HG03575 (cell line): ENCODE measurements around the gene NLRP6.
"Not testable (repeated sequence)": the region's sequence is repeated elsewhere in the genome, so short reads cannot be mapped to it uniquely, and the experiment has no call there.

ENCODE experiments used
- ATAC-seq: cut with Tn5 transposase; IDR thresholded peaks from one replicate; pipeline ENCODE4 v1.9.1; 2021; ENCODE audit not compliant: unreplicated experiment, insufficient number of reproducible peaks, low FRiP score; ENCODE audit errors: extremely low read depth

NLRP6 gene

GRCh38 chr11:279966-280705 is 1.9 kb downstream of the NLRP6 start:
- no peak for ATAC-seq

- ATAC-seq = no peak
Observed at GRCh38 chr11:280706-281485, 2.7 kb downstream of the NLRP6 start.

- ATAC-seq = no peak
Observed at GRCh38 chr11:281486-282161, 3.4 kb downstream of the NLRP6 start.

- ATAC-seq = no peak
Observed at GRCh38 chr11:282171-282570, 4.0 kb downstream of the NLRP6 start.

- ATAC-seq = no peak
Observed at GRCh38 chr11:282630-283360, 4.6 kb downstream of the NLRP6 start.

GRCh38 chr11:283405-284104 is 5.3 kb downstream of the NLRP6 start:
- no peak for ATAC-seq

- no peak for ATAC-seq
Observed at GRCh38 chr11:284105-285020, 6.2 kb downstream of the NLRP6 start.

GRCh38 chr11:285021-285893 is 7.0 kb downstream of the NLRP6 start:
- ATAC-seq = no peak

GRCh38 chr11:285894-286220 is 7.7 kb downstream of the NLRP6 start:
- no peak for ATAC-seq

- ATAC-seq = not testable (repeated sequence)
Observed at GRCh38 chr11:286977-287820, 9.0 kb downstream of the NLRP6 start.

- no peak for ATAC-seq
Observed at GRCh38 chr11:287821-288477, 9.7 kb downstream of the NLRP6 start.

- ATAC-seq = no peak
Observed at GRCh38 chr11:288478-289397, 10.5 kb downstream of the NLRP6 start, which contains the start of gene PGGHG. TSS of gene PGGHG (plus strand) at chr11:289126. CDS start at chr11:289817, 691 bp downstream.

GRCh38 chr11:289398-289711 is 11.1 kb downstream of the NLRP6 start:
- ATAC-seq = no peak

- no peak for ATAC-seq
Observed at GRCh38 chr11:289712-290620, 11.8 kb downstream of the NLRP6 start.
